ENCODE measurements around the gene VDR.
"Not testable (repeated sequence)": the region's sequence is repeated elsewhere in the genome, so short reads cannot be mapped to it uniquely, and the experiment has no call there.

VDR gene

DNA sequence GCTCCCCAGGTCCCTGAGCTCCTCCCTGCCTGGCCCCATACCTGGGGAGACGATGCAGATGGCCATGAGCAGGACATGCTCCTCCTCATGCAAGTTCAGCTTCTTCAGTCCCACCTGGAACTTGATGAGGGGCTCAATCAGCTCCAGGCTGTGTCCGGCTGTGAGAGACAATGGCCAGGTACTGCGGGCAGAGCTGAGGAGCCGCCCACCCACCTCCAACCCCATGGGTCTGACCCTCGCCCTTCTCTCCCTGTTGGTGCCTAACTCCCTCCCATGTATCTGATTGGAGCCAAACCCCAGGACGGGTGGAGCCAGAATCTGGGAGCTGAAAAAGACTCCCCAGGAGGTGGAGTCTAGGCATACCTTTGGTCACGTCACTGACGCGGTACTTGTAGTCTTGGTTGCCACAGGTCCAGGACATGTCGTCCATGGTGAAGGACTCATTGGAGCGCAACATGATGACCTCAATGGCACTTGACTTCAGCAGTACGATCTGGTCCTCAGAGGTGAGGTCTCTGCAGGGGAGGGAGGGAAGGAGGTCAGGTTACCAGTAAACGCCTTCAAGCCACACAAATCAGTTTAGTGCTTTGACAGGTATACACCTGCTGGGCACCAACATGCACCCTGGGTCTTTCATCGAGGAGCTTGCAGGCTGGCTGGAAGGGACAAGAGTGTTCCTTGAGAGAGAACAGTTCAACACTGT lies 58.3 kb downstream of the VDR start:
- no peak for DNase-seq (ENCODE audit: low read depth in 2 of 2)

DNA sequence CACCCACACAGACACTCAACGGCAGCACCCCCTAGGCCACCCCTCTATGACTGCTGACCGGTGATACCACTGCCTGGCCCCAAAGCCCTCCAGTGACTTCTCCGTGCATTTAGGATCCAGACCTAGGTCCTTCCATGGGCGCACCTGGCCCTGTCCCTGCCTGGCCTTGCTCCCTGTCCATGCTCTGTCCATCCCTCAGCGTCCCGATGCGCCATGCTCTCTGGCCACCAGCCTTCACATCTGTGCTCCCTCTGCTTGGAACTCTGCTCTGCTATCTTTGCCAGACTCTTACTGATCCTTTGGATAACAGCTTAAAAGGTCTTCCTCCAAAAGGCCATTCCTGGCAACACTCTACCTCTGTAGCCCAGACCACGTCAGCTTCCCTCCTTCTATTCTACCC lies 59.7 kb downstream of the VDR start:
- no peak for DNase-seq (ENCODE audit: low read depth in 2 of 2)

DNA sequence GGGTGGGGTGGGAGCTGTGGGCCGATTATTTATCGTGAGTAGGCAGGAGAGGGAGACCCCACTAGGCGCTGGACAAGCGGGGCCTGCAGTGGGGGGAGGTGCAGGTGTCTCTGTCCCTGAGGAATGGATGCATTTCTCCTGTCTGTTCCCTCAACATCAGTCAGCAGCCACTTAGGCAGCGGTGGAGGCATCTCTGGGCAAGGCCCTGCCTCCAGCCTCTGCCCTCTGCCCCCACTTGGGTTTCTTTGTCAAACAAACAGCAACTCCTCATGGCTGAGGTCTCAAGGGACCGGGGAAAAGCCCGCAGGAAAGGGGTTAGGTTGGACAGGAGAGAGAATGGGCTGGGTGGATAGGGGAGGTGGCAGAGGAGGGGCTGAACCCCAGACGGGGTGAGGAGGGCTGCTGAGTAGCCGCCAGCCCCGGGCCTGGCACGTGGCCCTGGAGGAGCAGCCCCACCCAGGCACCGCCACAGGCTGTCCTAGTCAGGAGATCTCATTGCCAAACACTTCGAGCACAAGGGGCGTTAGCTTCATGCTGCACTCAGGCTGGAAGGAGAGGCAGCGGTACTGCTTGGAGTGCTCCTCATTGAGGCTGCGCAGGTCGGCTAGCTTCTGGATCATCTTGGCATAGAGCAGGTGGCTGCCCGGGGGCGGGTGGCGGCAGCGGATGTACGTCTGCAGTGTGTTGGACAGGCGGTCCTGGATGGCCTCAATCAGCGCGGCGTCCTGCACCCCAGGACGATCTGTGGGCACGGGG lies 60.4 kb downstream of the VDR start:
- DNase-seq (ENCODE audit: low read depth in 2 of 2), result no peak

DNA sequence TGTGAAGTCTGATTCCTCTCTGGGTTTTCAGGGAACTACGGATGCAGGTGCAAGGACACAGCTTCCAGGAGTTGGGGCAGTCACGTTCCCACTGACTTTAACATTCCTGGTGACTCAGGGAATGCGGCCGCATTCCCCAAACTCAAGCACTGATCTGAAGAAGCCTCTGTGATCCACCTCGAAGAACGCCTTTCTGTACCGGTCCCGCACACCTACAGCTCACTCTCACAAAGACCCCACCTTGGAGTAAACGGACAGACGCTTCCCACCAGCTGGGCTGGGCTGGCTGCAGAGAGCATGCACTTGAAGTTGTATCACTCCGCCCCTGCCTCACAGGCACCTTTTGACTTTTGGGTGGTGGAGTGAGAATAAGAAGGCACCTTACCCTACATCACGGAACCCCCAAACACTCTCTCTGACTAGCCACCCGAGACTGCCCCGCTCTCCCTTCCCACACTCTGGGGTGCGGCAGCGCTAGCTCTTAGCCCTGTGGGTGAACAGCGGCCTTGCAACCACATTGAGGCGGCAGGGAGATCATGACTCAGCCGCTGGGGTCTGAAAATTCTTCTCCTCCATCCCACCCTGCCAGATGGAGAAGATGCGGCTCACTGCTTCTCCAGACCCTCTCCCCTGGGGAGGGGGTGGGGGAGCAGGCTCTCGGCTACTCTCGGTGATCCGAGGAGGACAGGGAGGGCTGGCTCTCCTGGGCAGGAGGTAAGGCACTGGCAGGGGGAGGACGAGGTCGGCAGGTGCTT lies 61.4 kb downstream of the VDR start:
- DNase-seq (ENCODE audit: low read depth in 2 of 2), result no peak

DNA sequence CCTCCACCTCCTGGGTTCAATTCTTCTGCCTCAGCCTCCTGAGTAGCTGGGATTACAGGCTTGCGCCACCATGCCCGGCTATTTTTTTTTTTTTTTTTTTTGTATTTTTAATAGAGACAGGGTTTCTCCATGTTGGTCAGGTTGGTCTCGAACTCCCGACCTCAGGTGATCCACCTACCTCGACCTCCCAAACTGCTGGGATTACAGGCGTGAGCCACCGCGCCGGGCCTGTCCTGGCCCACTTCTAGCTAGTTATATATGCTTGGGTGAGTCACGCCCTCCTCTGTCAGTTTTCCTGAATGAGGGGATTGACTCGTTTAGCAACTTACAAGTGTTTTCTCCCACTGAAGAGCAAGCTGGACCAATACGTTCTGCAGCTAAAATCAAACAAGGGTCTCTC lies 62.3 kb downstream of the VDR start:
- not testable (repeated sequence) for DNase-seq (ENCODE audit: low read depth in 2 of 2)

DNA sequence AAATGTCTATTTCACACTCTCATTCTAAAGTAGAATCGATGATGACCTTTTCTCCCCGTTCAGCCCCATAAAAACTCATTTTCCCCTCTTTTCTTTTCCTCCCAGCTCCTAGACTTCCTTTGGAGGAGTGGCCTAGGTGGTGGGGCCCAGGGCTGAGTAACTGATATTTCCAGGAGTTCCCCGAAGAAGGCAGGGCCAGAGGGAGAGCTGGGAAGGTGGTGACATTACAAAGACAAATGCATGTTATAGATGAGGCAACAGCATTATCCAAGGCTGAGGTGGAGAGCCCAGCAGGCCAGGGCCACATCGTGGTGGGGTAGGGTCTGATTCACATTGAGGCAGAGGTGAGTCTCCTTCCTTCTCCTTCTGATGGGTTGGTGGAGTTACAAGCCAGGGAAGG lies 62.9 kb downstream of the VDR start:
- no peak for DNase-seq (ENCODE audit: low read depth in 2 of 2)

DNA sequence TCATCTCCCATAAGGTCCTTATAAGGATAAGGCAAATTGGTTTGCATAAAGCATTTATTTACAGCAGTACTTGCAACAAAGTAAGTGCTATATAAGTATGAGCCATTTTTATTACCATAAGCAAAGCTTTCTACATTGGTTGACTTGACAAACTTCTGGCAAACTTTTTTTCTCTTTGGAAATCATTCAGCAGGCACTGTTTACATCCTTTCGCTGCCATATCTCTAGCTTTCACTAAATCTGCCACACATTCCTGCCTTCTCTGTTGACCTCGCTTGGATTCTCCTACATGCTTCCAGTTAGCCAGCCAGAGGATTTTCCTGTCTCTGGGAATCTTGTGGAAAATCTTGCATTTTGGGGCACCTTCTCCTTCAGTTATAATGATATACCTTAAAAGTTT lies 63.3 kb downstream of the VDR start:
- no peak for DNase-seq (ENCODE audit: low read depth in 2 of 2)

DNA sequence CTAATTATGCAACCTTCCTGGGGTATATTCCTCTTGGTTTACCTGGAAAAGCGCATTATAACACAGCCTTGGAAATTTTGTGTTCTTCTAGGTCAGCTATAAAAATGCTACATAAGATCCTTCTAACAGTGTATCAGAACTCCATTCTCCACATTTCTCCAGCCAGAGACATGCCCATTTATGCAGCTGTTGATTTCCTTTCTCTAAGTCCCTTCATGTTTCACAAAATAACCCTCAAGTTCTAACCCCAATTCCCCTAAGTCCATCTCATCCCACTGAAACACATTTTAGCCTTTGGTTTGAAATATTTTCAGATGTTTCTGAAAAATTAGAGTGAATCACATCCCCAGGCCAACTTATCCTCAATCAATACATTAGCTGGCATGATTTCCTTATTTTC lies 64.2 kb downstream of the VDR start:
- DNase-seq (ENCODE audit: low read depth in 2 of 2), result no peak

DNA sequence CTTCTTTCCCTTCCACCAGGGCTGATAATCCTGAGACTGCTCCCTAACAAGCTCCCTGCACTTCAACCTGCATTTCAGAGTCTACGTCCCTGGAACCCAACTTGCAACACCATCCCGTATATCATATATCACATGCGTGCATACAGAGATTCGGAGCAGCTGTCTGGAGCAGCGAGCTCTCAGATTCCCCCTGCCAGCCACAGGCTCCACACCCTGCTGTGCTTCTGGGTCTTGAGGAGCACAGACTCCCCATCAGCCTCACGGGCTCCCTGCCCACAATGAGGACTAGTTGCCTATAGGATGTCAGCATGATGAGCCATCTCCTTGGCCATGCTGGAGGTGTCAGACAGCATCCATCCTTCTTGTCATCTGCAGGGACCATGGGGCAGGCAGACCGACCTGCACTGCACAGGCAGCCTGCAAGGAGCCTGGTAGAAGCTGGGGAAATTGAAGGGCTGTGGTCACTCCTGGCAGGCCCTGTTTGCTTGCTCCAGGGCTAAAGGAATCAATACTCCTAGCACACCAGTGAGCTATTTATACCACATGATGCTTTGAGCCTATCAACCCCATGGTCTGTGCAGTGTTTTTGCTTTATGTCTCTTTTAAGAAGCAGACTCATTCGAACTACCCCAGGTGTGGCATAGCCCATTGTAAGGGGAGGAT lies 65.4 kb downstream of the VDR start:
- no peak for DNase-seq (ENCODE audit: low read depth in 2 of 2)

DNA sequence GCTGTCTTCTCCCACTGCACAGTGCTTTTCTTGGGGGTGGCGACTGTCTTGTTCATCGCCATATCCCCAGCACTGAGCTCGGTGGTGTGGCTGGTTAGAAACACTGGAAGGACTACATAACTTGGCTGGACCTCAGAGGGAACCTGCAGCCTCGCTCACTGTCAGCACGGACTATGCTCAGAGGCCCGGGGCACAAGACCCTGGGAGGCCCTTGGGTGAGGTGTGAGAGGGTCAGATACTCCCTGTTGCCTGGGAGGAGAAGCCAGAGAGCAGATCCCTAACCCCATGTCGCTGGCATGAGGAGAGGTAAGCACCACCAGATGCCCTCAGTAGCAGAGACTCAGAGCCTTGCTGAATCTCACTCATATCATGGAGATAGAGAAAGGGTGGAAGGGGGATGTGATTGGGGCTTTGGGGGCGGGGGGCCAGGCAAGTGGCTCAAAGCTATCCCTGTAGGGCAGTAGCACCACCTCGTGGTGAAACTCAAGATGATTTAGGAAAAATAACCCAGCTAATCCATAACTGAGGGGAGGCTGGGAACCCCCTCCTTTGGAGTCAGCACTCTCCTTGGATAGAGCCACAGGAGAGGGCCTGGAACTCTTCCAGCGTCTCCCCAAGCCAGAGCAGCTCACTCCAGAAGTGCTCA lies 66.4 kb downstream of the VDR start:
- no peak for DNase-seq (ENCODE audit: low read depth in 2 of 2)

DNA sequence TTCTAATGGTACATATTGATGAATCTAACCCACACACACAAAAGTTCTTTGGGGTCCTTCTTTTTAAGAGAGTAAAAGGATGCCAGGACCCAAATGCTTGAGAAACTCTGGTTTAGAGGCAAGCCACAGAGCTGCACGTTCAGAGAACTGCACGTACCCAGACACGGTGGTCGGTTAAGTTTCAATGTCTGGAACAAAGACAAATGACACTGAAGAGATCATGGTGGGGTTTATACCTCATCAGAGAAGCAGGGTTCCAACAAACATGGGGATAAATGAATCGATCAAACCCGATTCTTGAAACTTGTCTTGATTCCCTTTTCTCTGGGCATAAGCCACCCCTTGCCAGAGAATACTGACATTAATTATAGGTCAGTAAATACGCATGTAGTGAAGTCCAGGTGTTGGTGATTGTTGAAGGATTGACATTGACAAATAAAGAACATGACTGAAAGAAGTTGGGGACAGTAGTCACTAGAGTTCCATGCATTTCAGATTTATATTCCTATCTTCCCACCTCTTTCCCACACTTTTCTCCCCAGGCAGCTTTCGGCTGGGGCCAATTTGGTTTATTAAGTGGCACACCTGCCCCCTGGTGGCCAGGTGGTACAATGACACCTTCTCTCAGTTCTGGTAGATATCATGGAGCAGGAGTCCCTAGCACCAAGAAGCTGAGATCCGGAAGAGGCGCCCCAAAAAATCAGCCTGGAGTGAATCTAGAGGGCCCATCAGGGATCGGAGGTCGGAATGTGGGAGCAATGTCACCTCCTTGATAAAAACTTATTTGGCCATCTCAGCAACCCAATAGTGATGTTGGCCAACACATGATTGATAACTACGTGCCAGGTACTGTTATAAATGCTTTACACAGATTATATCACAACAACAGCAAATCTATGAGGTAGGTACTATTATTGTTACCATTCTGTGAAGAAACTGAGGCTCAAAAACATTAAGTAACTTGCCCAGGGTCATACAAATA lies 67.3 kb downstream of the VDR start:
- peak; percentile 59 for DNase-seq (ENCODE audit: low read depth in 2 of 2)

DNA sequence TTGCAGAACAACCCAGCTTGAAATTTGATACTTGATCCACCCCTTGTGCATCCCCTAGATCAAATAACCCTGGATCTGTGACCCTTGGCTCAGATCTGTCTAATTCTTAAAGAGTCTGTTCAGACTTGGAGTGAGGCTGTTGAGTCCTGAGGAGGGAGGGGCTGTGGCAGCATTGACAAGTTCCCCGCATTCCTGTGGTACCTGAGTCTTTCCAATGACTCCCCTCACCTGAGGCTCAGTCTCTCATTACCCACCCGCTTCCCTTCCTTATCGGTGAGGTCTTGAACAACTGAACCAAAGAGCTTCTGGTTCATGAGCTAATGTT lies 69.0 kb downstream of the VDR start:
- DNase-seq (ENCODE audit: low read depth in 2 of 2), result no peak

DNA sequence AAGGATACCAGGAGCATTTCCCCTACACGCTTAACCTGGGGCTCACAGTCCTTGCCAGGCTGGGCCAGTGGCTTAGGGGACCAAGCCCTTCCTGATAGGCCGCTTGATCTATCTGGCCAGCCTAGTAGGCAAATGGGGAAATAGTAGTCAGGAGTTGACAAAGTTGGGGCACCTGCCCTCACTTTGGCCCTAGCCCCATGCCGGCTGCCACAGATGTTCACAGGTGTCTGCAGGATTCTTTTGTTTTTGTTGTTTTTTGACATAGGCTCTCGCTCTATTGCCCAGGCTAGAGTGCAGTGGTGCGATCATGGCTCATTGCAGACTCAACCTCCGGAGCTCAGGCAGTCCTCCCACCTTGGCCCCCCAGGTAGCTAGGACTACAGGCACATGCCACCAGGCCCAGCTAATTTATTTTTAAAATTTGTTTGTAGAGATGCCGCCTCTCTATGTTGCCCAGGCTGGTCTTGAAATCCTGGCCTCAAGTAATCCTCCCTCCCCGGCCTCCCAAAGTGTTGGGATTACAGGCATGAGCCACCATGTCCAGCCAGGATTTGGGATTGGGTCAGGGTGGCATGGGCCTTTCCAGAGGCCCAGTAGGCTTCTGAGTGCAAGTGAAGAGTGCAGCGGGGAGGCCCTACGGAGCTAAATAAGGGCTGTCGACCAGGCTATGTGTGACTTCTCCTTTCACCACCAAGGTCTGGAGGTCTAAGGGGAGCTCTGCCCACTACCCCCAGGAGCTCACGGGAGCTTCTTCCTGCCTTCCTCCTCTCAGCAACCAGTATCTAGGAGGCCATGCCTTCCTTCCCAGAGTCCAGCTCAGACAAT lies 69.6 kb downstream of the VDR start:
- DNase-seq (ENCODE audit: low read depth in 2 of 2), result no peak

DNA sequence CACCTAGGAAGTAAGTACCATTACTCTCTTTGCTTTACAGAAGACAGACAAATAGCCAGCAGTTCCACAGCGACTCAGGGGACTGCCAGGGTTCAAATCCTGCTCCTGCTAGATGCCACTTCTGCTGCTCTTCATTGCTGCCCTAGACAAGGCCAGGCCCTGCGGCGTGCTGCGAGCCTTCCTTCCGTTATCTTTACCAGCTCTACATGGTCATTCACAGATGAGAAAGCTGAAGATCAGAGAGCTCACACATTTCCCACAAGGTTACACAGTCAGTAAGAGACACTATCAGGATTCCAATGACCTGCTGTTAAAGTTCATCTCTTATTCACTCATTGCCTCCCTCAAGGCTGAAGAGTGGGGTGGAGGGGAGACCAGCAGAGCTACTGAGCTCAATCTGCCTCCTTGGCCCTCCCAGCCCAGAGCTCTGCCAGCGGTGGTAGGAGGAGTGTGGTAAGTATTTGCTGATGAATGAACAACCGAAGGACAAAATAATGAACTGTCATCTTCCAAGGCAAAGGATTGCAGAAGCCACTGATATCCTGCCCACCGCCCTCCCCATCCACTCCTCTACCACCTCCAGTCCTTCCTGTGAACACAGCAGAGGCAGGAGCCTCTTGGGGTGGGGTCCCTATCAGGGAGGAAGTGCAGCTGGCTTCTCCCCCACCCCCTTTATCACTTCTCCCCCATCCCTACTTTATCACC lies 70.4 kb downstream of the VDR start:
- no peak for DNase-seq (ENCODE audit: low read depth in 2 of 2)

DNA sequence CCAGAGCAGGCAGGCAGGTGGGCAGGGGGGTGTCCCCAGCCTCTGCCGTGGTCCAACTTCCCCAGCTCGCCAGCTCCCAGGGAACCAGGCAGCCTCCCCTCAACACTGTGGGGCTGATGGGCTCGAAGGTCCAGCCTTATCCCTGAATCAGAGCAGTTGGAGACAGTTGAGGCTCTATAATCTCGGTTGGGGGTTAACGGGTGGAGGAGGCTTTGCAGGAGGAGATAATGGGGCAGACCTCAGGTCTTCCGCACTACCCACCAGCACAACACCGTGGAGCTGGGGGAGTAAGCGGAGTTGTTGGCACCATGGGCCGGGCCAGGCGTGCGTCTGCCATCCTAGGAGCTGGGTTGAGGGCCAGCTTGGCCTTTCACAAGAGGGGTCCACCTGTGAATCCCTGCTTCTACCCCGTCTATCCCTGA lies 71.2 kb downstream of the VDR start:
- DNase-seq (ENCODE audit: low read depth in 2 of 2), result no peak

DNA sequence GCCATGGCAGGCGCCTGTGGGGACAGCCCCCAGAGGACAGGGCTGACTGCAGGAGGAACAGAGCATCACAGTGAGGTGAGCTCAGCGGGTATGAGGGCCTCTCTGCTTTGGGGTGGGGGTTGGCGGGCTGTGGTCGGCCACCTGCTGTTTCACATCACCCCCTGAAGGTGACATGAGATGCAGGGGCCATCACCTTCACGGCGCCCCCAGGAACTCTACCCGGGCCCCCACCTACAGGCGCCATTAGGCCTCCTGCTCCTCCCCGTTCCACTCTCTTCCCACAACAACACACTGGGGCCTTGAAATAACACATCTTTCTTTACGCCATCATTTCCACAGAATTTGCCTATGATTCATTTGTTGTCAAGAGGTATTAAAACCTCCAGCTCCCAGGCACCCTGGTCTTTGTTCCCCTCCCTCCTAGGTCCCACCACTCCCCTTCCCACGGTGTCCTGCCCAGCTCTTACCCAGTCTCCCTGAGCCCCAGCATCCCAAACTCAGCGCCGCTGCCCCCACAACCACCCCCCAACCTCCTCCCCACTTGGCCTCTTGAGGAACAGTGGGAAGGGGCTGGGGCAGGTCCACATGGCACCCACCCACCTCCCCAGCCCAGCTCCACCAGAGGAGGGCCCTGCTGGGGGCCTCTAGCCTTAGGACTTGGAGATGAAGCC lies 72.4 kb downstream of the VDR start:
- peak in 1 of 2 donors; percentile 64 for DNase-seq (ENCODE audit: low read depth in 2 of 2)

DNA sequence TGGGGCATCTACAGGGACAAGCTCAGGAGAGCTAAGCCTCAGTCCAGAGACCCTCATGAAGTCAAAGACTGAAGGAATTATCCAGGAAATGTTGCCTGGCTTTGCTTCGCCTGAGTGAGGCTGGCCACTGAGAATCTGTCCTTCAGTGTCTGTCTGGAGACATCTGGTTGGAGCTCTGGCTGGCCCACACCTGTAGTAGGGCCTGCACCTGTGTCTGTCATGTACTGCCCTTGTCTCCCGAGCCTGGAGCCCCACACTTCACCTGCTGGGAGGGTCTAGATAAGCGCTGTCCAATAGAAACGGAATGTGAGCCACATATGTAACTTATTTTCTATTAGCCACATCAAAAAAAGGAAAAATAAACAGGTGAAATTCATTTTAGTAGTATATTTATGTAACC lies 75.2 kb downstream of the VDR start:
- DNase-seq (ENCODE audit: low read depth in 2 of 2), result no peak

DNA sequence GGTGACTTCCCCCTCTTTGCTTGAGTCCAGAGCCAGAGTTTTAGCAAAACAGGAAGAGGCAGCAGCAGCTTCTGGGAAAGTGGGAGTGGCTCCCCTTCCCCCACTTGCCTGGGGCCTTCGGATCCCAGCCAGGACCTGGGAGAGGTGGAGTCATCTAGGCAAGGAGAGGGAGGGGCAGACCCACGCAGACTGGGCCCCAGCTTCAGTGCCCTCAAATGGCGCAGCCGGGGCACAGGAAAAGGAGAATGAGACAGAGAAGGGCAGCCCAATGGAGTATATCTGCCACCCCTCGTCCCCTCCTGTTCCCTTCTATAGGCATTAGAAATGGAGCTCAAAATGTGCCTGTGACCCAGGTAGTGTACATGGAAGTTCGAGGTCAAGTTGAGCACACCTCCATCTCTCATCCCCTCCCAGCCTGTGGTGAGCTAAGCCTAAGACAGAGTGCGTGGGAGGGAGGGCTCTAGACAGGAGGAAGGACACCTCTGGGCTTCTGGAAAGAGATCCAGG lies 75.8 kb downstream of the VDR start:
- no peak for DNase-seq (ENCODE audit: low read depth in 2 of 2)

Data from stimulated activated CD4-positive, alpha-beta T cell treated with anti-CD3 and anti-CD28 coated beads, Interleukin-1b, Interleukin-23, amount 100 ng/mL, for 4 hours (primary cell).